Hepatocyte (in vitro differentiated cells): ENCODE results near the gene GRIK2. TPM values are rescaled to one million over a fixed set of nuclear protein-coding genes. Genes with fewer than 3 reads are reported as not detected.

Experiments
- DNase-seq: peaks from one replicate; pipeline ENCODE4 v3.0.0-alpha.2; 2016; ENCODE audit warnings: low spot score
- H2AFZ ChIP-seq: fragments of 200-600 bp; sonication (generic); 2 replicates; pipeline ENCODE4 v1.6.0; 2016; ENCODE audit warnings: antibody characterized with exemption, mild to moderate bottlenecking
- H3K27ac ChIP-seq: fragments of 200-600 bp; sonication (generic); 2 replicates; pipeline ENCODE4 v1.5.1; 2016; ENCODE audit warnings: mild to moderate bottlenecking
- H3K27me3 ChIP-seq: fragments of 200-600 bp; sonication (generic); 2 replicates; pipeline ENCODE4 v1.6.1; 2016
- H3K36me3 ChIP-seq: fragments of 200-600 bp; sonication (generic); replicated peaks from 2 replicates; pipeline ENCODE4 v1.5.1; 2016; ENCODE audit warnings: low read depth; ENCODE audit not compliant: insufficient read depth
- H3K4me1 ChIP-seq: fragments of 200-600 bp; sonication (generic); 2 replicates; pipeline ENCODE4 v1.5.1; 2016; ENCODE audit warnings: mild to moderate bottlenecking, moderate library complexity; ENCODE audit not compliant: insufficient read depth
- H3K4me2 ChIP-seq: fragments of 200-600 bp; sonication (generic); 2 replicates; pipeline ENCODE4 v1.6.0; 2016
- H3K4me3 ChIP-seq: fragments of 200-600 bp; sonication (generic); 2 replicates; pipeline ENCODE4 v1.5.1; 2016; ENCODE audit warnings: mild to moderate bottlenecking
- H3K79me2 ChIP-seq: fragments of 200-600 bp; sonication (generic); 2 replicates; pipeline ENCODE4 v1.6.0; 2017; ENCODE audit warnings: mild to moderate bottlenecking
- H3K9me2 ChIP-seq: fragments of 200-600 bp; sonication (generic); replicated peaks from 2 replicates; pipeline ENCODE4 v1.6.0; 2017; ENCODE audit warnings: mild to moderate bottlenecking; ENCODE audit not compliant: insufficient read depth
- H3K9me3 ChIP-seq: fragments of 200-600 bp; sonication (generic); 2 replicates; pipeline ENCODE4 v1.5.1; 2016; ENCODE audit warnings: low read depth, mild to moderate bottlenecking
- H4K20me1 ChIP-seq: fragments of 200-600 bp; sonication (generic); 2 replicates; pipeline ENCODE4 v1.6.0; 2016; ENCODE audit warnings: mild to moderate bottlenecking; ENCODE audit not compliant: insufficient read depth, poor library complexity, severe bottlenecking
- CTCF ChIP-seq: fragments of 200-600 bp; sonication (generic); IDR thresholded peaks from 2 replicates; pipeline ENCODE4 v1.5.1; 2016; ENCODE audit warnings: antibody characterized with exemption, mild to moderate bottlenecking; ENCODE audit not compliant: poor library complexity
- EZH2 ChIP-seq: fragments of 200-600 bp; sonication (generic); IDR thresholded peaks from 2 replicates; pipeline ENCODE4 v1.6.1; 2016; ENCODE audit warnings: antibody characterized with exemption, mild to moderate bottlenecking, borderline replicate concordance
- EZH2phosphoT487 ChIP-seq: fragments of 200-600 bp; sonication (generic); IDR thresholded peaks from one replicate; pipeline ENCODE4 v1.6.1; 2018; ENCODE audit warnings: antibody characterized with exemption, mild to moderate bottlenecking, low read depth, moderate library complexity; ENCODE audit not compliant: unreplicated experiment, severe bottlenecking
- WGBS: methylation state at CpG from one replicate; pipeline ENCODE4 v1.1.6; 2016; ENCODE audit warnings: low lambda C conversion rate; ENCODE audit errors: missing lambda C conversion rate; 5-methylcytosine and 5-hydroxymethylcytosine counted together
- polyA plus RNA-seq: library from polyadenylated mRNA; unstranded; fragments of >200 nt; fragmentation: Nextera tagmentation; extraction: Ambion mirVana; gene quantifications from 2 replicates; pipeline ENCODE4 v1.2.1, GENCODE V29; 2016
- total RNA-seq: library from RNA; depleted of rRNA; stranded (reverse); fragments of >200 nt; gene quantifications from 2 replicates; pipeline ENCODE4 v1.2.3, GENCODE V29; 2014

The GRIK2 gene
- total and polyA plus RNA-seq, 2 experiments from 2014 or later: 5.8 to 6.2 TPM

GRCh38 chr6:101879782-101880181 is 486.3 kb downstream of the GRIK2 start:
- H3K4me3 ChIP-seq: no peak overlapping the region
- H2AFZ ChIP-seq: no peak overlapping the region
- 86% methylated on average over 4 of the region's 4 CpGs for WGBS
- no peaks in the 10 kb centered on the region for H3K9me2 ChIP-seq
- no peaks in the 10 kb centered on the region for H4K20me1 ChIP-seq
- H3K4me2 ChIP-seq: no peak overlapping the region
- no peaks in the 10 kb centered on the region for H3K79me2 ChIP-seq
- H3K36me3 ChIP-seq: no peaks in the 10 kb centered on the region
- no peak for TF ChIP-seq EZH2
- TF ChIP-seq CTCF: no peak
- TF ChIP-seq EZH2phosphoT487: no peak
- H3K27me3 ChIP-seq: no peaks in the 10 kb centered on the region
- H3K27ac ChIP-seq: no peak overlapping the region
- DNase-seq: no peak
- peaks cover 3% of the 10 kb centered on the region for H3K4me1 ChIP-seq
- H3K9me3 ChIP-seq: no peaks in the 10 kb centered on the region

DNA sequence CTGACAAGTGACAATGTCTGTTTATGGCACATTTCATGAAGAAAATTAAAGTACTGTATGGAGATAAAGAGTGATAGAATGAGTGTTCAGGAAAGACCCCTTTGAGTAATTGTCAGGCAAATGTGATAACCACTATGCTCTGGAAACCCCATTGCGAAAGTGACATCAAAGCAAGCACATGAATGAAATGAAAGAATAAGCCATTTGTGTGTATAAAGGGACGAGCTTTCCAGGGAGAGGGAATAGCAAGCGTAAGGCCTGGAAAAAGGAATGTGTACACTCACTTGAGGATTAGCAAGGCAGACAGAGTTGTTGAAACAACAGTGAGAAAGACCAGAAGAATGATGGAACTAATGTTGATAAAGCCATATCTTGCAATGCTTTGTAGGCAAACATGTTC is 490.0 kb downstream of the GRIK2 start:
- no peak overlapping the region for H3K4me3 ChIP-seq
- H3K36me3 ChIP-seq: no peaks in the 10 kb centered on the region
- H3K79me2 ChIP-seq: no peaks in the 10 kb centered on the region
- H3K4me2 ChIP-seq: no peak overlapping the region
- no peak for TF ChIP-seq EZH2phosphoT487
- no peaks in the 10 kb centered on the region for H3K27me3 ChIP-seq
- WGBS: 85% methylated on average over 3 of the region's 3 CpGs
- no peaks in the 10 kb centered on the region for H4K20me1 ChIP-seq
- H3K4me1 ChIP-seq: no peaks in the 10 kb centered on the region
- H2AFZ ChIP-seq: no peak overlapping the region
- no peak overlapping the region for H3K27ac ChIP-seq
- H3K9me3 ChIP-seq: no peaks in the 10 kb centered on the region
- H3K9me2 ChIP-seq: no peaks in the 10 kb centered on the region
- DNase-seq: peak; percentile 7

DNA sequence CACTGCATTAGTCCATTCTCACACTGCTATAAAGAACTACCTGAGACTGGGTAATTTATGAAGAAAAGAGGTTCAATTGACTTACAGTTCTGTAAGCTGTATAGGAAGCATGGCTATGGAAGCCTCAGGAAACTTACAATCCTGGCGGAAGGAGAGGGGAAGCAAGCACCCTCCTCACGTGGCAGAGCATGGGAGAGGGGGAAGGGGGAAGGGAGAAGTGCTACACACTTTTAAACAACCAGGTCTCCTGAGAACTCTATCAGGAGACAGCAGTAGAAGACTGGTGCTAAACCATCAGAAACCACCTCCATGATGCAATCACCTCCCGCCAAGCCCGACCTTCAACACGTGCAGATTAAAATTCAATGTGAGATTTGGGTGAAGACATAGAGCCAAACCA is 494.0 kb downstream of the GRIK2 start:
- no peaks in the 10 kb centered on the region for H3K4me1 ChIP-seq
- H2AFZ ChIP-seq: no peak overlapping the region
- H4K20me1 ChIP-seq: no peaks in the 10 kb centered on the region
- no peak overlapping the region for H3K4me2 ChIP-seq
- no peaks in the 10 kb centered on the region for H3K79me2 ChIP-seq
- no peak overlapping the region for H3K4me3 ChIP-seq
- no peaks in the 10 kb centered on the region for H3K9me2 ChIP-seq
- DNase-seq: no peak
- H3K36me3 ChIP-seq: no peaks in the 10 kb centered on the region
- no peaks in the 10 kb centered on the region for H3K27me3 ChIP-seq
- no peaks in the 10 kb centered on the region for H3K9me3 ChIP-seq
- TF ChIP-seq EZH2 (no peak), CTCF (no peak), EZH2phosphoT487 (no peak)
- 68% methylated on average over 5 of the region's 5 CpGs for WGBS
- no peak overlapping the region for H3K27ac ChIP-seq

GRCh38 chr6:101907356-101908217 is 514.1 kb downstream of the GRIK2 start:
- peak; percentile 7 for DNase-seq
- Histone ChIP-seq H4K20me1 (no peaks in the 10 kb centered on the region), H3K9me3 (no peaks in the 10 kb centered on the region), H3K4me1 (no peaks in the 10 kb centered on the region), H3K4me2 (no peak overlapping the region), H3K79me2 (no peaks in the 10 kb centered on the region), H3K4me3 (no peak overlapping the region), H3K36me3 (no peaks in the 10 kb centered on the region), H3K27ac (no peak overlapping the region), H3K9me2 (no peaks in the 10 kb centered on the region), H2AFZ (no peak overlapping the region), H3K27me3 (no peaks in the 10 kb centered on the region)
- WGBS: 78% methylated on average over 6 of the region's 6 CpGs
- no peak for TF ChIP-seq CTCF
- TF ChIP-seq EZH2: no peak
- TF ChIP-seq EZH2phosphoT487: no peak
